Neural crest cell (in vitro differentiated cells): Measurements from ENCODE around the gene PSD4. TPM values are rescaled to one million over a fixed set of nuclear protein-coding genes. Genes with fewer than 3 reads are reported as not detected.

Source experiments
- DNase-seq: peaks from one replicate; pipeline ENCODE4 v3.0.0; 2021; ENCODE audit warnings: low read depth, mixed read lengths, low spot score
- H3K27ac Mint-ChIP-seq: one replicate; pipeline ENCODE4 v1.8.0; 2021; ENCODE audit warnings: mild to moderate bottlenecking, mixed read lengths; ENCODE audit not compliant: unreplicated experiment
- H3K27me3 Mint-ChIP-seq: 2 replicates; pipeline ENCODE4 v1.8.0; 2021; ENCODE audit warnings: low read depth, mild to moderate bottlenecking, mixed read lengths
- H3K36me3 Mint-ChIP-seq: 2 replicates; pipeline ENCODE4 v1.8.0; 2021; ENCODE audit warnings: low read depth, mild to moderate bottlenecking, mixed read lengths
- H3K4me1 Mint-ChIP-seq: 2 replicates; pipeline ENCODE4 v1.8.0; 2021; ENCODE audit warnings: mixed read lengths
- H3K4me3 Mint-ChIP-seq: one replicate; pipeline ENCODE4 v1.8.0; 2021; ENCODE audit warnings: mild to moderate bottlenecking, mixed read lengths
- H3K9me3 Mint-ChIP-seq: 2 replicates; pipeline ENCODE4 v1.8.0; 2021; ENCODE audit warnings: mixed read lengths
- CTCF ChIP-seq: fragments of 200-600 bp; sonication (generic); conservative IDR thresholded peaks from 2 replicates; pipeline ENCODE4 v1.5.0; 2021; ENCODE audit warnings: antibody characterized with exemption, mild to moderate bottlenecking
- total RNA-seq: library from RNA; stranded (reverse); gene quantifications from 2 replicates; pipeline ENCODE4 v1.2.1, GENCODE V29; 2021

The PSD4 gene
- total RNA-seq, 1 donor from 2014 or later, result 2.9 TPM

- Mint-ChIP-seq H3K27me3 (no peaks in the 10 kb centered on the region), H3K4me3 (no peak overlapping the region), H3K36me3 (no peaks in the 10 kb centered on the region), H3K27ac (no peak overlapping the region), H3K9me3 (no peaks in the 10 kb centered on the region), H3K4me1 (no peaks in the 10 kb centered on the region)
- no peak for TF ChIP-seq CTCF
- no peak for DNase-seq
Measured at GRCh38 chr2:113133704-113134598, 39.8 kb upstream of the PSD4 start.

GRCh38 chr2:113134717-113135116 is 39.1 kb upstream of the PSD4 start:
- no peak for TF ChIP-seq CTCF
- no peak for DNase-seq
- Mint-ChIP-seq H3K4me1 (no peaks in the 10 kb centered on the region), H3K9me3 (no peaks in the 10 kb centered on the region), H3K36me3 (no peaks in the 10 kb centered on the region), H3K27me3 (no peaks in the 10 kb centered on the region), H3K27ac (no peak overlapping the region), H3K4me3 (no peak overlapping the region)

- H3K27me3 Mint-ChIP-seq, result no peaks in the 10 kb centered on the region
- no peaks in the 10 kb centered on the region for H3K9me3 Mint-ChIP-seq
- DNase-seq, result no peak
- H3K27ac Mint-ChIP-seq, result no peak overlapping the region
- no peaks in the 10 kb centered on the region for H3K4me1 Mint-ChIP-seq
- TF ChIP-seq CTCF, result no peak
- H3K36me3 Mint-ChIP-seq, result no peaks in the 10 kb centered on the region
- no peak overlapping the region for H3K4me3 Mint-ChIP-seq
Measured at GRCh38 chr2:113135317-113135716, 38.5 kb upstream of the PSD4 start.

- no peaks in the 10 kb centered on the region for H3K27me3 Mint-ChIP-seq
- H3K27ac Mint-ChIP-seq, result no peak overlapping the region
- H3K4me3 Mint-ChIP-seq, result no peak overlapping the region
- H3K4me1 Mint-ChIP-seq, result no peaks in the 10 kb centered on the region
- TF ChIP-seq CTCF, result peak; percentile 80
- peak; percentile 60 for DNase-seq
- no peaks in the 10 kb centered on the region for H3K9me3 Mint-ChIP-seq
- no peaks in the 10 kb centered on the region for H3K36me3 Mint-ChIP-seq
Measured at GRCh38 chr2:113136828-113137775, 36.7 kb upstream of the PSD4 start.

- no peaks in the 10 kb centered on the region for H3K27me3 Mint-ChIP-seq
- H3K36me3 Mint-ChIP-seq, result no peaks in the 10 kb centered on the region
- no peak for DNase-seq
- H3K27ac Mint-ChIP-seq, result no peak overlapping the region
- no peaks in the 10 kb centered on the region for H3K4me1 Mint-ChIP-seq
- H3K9me3 Mint-ChIP-seq, result no peaks in the 10 kb centered on the region
- H3K4me3 Mint-ChIP-seq, result no peak overlapping the region
- TF ChIP-seq CTCF, result no peak
Measured at GRCh38 chr2:113137827-113138226, 35.9 kb upstream of the PSD4 start.
